Neutrophil (primary cell): ENCODE measurements around the gene GTF3A.

ENCODE experiments used
- H3K27ac ChIP-seq: fragments of 200-600 bp; sonication (generic); 2 replicates; pipeline ENCODE4 v1.5.1; 2016; ENCODE audit warnings: mild to moderate bottlenecking, moderate library complexity
- H3K27me3 ChIP-seq: fragments of 200-600 bp; sonication (generic); 2 replicates; pipeline ENCODE4 v1.6.0; 2016; ENCODE audit warnings: mild to moderate bottlenecking
- H3K36me3 ChIP-seq: fragments of 200-600 bp; sonication (generic); 2 replicates; pipeline ENCODE4 v1.5.1; 2017
- H3K4me1 ChIP-seq, 2 experiments: fragments of 200-600 bp in 1 of 2; sonication (generic) in 1 of 2; 1 replicate in 1 of 2; 2 replicates in 1 of 2; pipeline versions ENCODE4 v1.5.1 to v1.6.1; 2013 to 2016; ENCODE audit warnings: low read depth in 1 of 2, low read length in 1 of 2, mild to moderate bottlenecking in 1 of 2, moderate library complexity in 1 of 2; ENCODE audit not compliant: control insufficient read depth in 1 of 2, insufficient read depth in 1 of 2
- H3K4me3 ChIP-seq, 2 experiments: fragments of 200-600 bp in 1 of 2; sonication (generic) in 1 of 2; 1 replicate in 1 of 2; 2 replicates in 1 of 2; pipeline ENCODE4 v1.5.1; 2013 to 2016; ENCODE audit warnings: low read depth in 1 of 2, low read length in 1 of 2, mild to moderate bottlenecking in 1 of 2, moderate library complexity in 1 of 2
- H3K9me3 ChIP-seq: fragments of 200-600 bp; sonication (generic); 2 replicates; pipeline ENCODE4 v1.5.1; 2016
- TF ChIP-seq, protein P1 (sequence below): fragments of 200-600 bp; sonication (generic); IDR thresholded peaks from 2 replicates; pipeline ENCODE4 v1.5.1; 2016; ENCODE audit warnings: antibody characterized with exemption

The GTF3A gene

DNA sequence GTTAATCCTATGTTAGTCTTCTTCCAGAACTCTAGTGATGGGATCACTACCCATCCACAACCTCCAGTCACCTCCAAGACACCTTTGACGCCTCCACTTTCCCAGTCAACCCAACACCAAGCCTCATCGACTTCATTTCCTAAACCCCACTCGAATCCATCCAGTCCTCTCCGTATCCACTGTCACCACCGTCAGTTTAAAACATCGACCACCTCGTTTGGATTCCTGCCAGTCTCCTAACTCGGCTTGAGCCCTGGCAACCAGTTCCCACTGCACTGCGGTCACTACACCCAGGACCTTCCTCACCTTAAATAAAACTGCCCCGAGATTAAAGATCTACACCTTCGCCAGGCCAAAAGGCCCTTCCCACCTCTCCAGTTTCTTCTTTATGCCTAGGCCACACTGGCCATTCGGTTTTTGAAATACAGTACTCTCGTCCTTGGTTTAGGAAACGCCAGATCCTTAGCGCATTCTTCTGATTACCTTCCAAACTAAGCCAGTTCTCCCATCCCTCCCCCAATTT lies 24.7 kb downstream of the GTF3A start:
- Histone ChIP-seq H3K27me3 (no peaks in the 10 kb centered on the region), H3K4me3 (peak overlapping the region; percentile 95 to 99), H3K9me3 (no peaks in the 10 kb centered on the region), H3K27ac (peak overlapping the region; percentile 97), H3K4me1 (peaks cover 45 to 47% of the 10 kb centered on the region in 2 experiments), H3K36me3 (no peaks in the 10 kb centered on the region)
- TF ChIP-seq, protein P1, sequence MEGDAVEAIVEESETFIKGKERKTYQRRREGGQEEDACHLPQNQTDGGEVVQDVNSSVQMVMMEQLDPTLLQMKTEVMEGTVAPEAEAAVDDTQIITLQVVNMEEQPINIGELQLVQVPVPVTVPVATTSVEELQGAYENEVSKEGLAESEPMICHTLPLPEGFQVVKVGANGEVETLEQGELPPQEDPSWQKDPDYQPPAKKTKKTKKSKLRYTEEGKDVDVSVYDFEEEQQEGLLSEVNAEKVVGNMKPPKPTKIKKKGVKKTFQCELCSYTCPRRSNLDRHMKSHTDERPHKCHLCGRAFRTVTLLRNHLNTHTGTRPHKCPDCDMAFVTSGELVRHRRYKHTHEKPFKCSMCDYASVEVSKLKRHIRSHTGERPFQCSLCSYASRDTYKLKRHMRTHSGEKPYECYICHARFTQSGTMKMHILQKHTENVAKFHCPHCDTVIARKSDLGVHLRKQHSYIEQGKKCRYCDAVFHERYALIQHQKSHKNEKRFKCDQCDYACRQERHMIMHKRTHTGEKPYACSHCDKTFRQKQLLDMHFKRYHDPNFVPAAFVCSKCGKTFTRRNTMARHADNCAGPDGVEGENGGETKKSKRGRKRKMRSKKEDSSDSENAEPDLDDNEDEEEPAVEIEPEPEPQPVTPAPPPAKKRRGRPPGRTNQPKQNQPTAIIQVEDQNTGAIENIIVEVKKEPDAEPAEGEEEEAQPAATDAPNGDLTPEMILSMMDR = no peak

DNA sequence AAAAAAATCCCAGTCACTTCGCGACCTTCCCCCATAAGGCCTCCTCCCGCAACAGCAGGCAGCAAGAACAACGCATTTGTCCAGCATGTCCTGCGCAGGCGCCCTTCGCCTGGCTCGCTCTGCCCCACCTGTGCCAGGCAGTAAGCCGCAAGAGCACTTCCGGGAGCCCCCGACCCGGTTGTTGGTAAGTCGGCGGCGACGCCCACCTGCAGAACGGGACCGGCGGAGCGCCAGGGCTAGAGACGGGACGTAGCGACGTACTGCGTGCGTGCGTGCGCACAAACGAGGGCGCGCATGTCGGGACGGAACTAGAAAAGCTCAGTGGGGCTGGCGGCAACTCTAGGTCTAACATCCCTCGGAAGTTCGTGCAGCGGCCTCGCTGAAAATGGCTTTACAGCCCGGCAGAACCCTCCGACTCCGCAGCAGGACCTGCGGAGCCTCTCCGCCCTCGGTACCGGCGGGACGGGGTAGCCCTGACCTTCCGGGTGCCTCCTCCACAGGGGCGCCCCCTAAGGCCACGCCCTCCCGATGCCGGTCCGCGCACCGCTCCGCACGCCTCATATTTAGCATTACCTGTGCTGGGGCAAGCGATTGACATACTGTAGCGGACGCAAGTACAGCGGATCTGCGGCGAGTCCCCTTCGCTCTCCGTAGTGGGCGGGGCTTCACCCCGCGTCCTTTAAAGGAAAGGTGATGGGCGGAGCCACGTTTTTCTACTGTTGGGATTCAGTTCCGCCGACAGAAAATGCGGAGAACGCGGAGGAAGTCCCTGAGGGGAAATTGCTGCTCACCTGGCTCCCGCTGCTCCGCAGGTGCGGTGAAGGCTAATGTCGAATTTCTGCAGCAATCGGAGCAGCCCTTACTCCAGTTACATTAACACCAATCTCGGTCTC lies 25.8 kb downstream of the GTF3A start, which contains the start of gene MTIF3:
Gene MTIF3, minus strand, starts transcription at position 629 of the 893 bp plus-strand sequence. CDS start 10,116 bp downstream, outside the sequence.
- H3K4me3 ChIP-seq = peak within 1 kb of the TSS; percentile 95 to 99
- H3K27me3 ChIP-seq = no peaks in the 10 kb centered on the region
- H3K4me1 ChIP-seq = peaks cover 49 to 50% of the 10 kb centered on the region in 2 experiments
- no peaks in the 10 kb centered on the region for H3K9me3 ChIP-seq
- no peaks in the 10 kb centered on the region for H3K36me3 ChIP-seq
- TF ChIP-seq, protein P1 = peak; percentile 35
- peak within 1 kb of the TSS; percentile 97 for H3K27ac ChIP-seq

DNA sequence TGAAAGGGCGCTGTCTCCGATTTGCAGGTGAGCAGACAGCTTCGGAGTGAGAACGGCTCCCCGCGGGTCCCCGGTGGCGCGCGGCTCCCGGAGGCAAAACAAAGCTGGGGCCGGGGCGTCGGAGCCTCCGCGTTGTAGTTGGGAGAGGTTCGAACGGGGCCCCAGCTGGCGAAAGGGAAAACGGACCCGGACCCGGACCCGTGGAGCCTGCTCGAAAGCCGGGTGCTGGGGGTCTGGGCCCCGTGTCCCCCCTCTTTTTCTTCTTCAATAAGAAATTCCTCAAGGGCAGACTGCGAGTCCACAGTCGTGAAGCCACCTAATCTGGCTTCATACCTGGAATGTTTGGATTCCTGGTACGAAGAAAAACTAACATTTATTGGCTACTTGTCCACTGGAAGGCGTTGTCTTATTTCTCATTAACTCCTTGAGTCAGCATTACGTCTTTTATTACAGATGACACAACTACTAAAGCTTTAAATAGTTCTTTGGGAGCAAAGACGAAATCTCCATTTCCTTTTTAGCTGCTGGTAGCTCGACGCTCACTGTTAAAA lies 26.6 kb downstream of the GTF3A start:
- Histone ChIP-seq H3K4me1 (peaks cover 56% of the 10 kb centered on the region in 2 experiments), H3K27ac (peak overlapping the region; percentile 97), H3K9me3 (no peaks in the 10 kb centered on the region), H3K36me3 (no peaks in the 10 kb centered on the region), H3K4me3 (peak overlapping the region; percentile 95 to 99), H3K27me3 (no peaks in the 10 kb centered on the region)
- TF ChIP-seq, protein P1 = no peak

DNA sequence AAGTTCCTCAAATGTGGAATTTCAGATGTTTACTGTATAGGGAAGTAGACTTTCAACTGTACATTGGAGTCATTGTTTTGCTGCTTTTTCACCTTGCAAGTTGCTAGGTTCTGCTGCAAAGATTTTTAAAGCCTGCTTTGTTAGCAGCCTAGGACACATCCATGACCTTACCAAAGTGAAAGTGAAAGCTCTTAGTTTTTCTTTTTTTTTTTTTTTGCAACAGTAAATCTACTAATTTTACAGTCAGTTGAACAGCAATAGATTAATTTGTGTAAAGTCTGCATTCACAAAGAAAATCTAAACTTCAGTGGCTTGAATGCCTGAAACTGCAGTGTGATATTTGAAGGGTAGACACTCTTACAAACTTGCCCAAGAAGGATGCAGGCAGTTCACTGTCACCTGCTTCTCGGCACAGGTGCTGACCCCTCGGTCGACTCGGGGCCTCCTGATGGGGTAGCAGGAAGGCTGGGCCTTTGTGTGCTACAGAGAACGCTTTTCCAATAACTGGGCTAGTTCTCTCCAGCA lies 31.0 kb downstream of the GTF3A start:
- Histone ChIP-seq H3K36me3 (no peaks in the 10 kb centered on the region), H3K27ac (peak overlapping the region; percentile 49), H3K27me3 (no peaks in the 10 kb centered on the region), H3K9me3 (no peaks in the 10 kb centered on the region), H3K4me3 (peak overlapping the region; percentile 43 to 52), H3K4me1 (peaks cover 19 to 23% of the 10 kb centered on the region in 2 experiments)
- TF ChIP-seq, protein P1 = no peak

DNA sequence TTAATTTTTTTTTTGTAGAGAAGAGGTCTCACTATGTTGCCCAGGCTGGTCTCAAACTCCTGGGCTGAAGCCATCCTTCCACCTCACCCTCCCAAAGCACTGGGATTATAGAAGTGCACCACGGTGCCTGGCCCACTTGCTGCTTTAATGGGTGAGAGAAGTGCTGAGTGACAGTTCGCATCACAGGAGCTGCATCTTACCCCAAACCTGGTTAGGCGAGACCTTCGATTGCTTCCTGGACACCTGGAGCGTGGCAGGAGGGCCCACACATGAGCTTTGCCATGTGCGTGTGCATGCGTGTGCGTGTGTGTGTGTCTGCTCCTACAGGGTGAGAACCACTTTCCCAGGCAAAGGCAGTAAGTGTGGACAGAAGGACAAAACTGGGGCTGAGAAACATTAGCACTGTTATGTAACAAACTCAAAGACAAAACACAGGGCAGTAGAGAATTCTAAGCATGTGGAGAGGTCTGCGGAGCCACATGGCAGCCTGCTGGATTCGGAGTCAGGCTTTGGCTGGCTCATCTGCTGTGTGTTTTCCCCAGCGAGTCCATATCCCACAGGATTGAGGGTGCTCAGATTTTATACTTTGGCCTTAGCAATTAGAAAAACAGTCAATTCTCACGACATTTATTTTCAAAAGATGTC lies 37.6 kb downstream of the GTF3A start:
- Histone ChIP-seq H3K27ac (no peak overlapping the region), H3K4me1 (no peaks in the 10 kb centered on the region), H3K4me3 (no peak overlapping the region), H3K36me3 (no peaks in the 10 kb centered on the region), H3K9me3 (no peaks in the 10 kb centered on the region), H3K27me3 (no peaks in the 10 kb centered on the region)
- TF ChIP-seq, protein P1 = no peak
